GOT3 (cell line): ENCODE measurements around the gene MSH4.
"Not testable (repeated sequence)": the region's sequence is repeated elsewhere in the genome, so short reads cannot be mapped to it uniquely, and the experiment has no call there.

Experiments
- DNase-seq: peaks from one replicate; lab custom pipeline; 2025; ENCODE audit warnings: mixed read lengths; lab: John Stamatoyannopoulos, UW

The MSH4 gene

GRCh38 chr1:75943037-75943436 is 146.4 kb downstream of the MSH4 start:
- not testable (repeated sequence) for DNase-seq

GRCh38 chr1:75950176-75950575 is 153.5 kb downstream of the MSH4 start:
- no peak for DNase-seq

GRCh38 chr1:75952016-75952415 is 155.3 kb downstream of the MSH4 start:
- DNase-seq: no peak

- no peak for DNase-seq
These were observed 156.8 kb downstream of the MSH4 start for GRCh38 chr1:75953461-75953860.

- DNase-seq: no peak
These were observed 157.9 kb downstream of the MSH4 start for GRCh38 chr1:75954586-75954985.
